Epithelial cell of esophagus (primary cell): ENCODE measurements around the gene GAD2.
"Not testable (repeated sequence)": the region's sequence is repeated elsewhere in the genome, so short reads cannot be mapped to it uniquely, and the experiment has no call there.

Source experiments
- DNase-seq: peaks from one replicate; pipeline ENCODE4 v3.0.0; 2010; ENCODE audit warnings: low read depth
- H3K4me3 ChIP-seq: 2 replicates; pipeline ENCODE4 v1.5.1; 2011; ENCODE audit warnings: mild to moderate bottlenecking, low read length, control low read depth
- TF ChIP-seq, protein P1 (sequence below): IDR thresholded peaks from 2 replicates; pipeline ENCODE4 v1.5.1; 2011; ENCODE audit warnings: low read depth, mild to moderate bottlenecking, low read length, control low read depth, inconsistent platforms; ENCODE audit not compliant: insufficient read depth; ENCODE audit errors: missing control alignments

GAD2 gene

DNA sequence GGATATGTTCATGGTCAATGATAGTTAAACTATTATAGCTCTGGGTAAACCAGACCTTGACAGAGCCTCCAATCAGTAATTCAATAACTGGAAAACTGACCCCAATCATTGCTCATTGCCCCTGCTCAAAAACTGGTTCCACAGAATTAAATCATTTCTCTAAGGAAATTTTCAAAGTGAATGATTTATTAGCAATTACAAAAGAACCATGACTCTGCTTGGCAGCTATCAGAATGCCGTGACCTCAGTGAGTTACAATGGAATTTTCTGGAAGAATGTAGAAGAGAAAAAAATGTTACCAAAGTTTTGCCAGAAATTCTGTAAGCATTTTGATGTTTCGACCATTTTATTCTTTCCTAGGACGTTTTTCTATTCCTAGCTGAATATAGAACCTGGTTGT is 114.8 kb downstream of the GAD2 start:
- TF ChIP-seq, protein P1, sequence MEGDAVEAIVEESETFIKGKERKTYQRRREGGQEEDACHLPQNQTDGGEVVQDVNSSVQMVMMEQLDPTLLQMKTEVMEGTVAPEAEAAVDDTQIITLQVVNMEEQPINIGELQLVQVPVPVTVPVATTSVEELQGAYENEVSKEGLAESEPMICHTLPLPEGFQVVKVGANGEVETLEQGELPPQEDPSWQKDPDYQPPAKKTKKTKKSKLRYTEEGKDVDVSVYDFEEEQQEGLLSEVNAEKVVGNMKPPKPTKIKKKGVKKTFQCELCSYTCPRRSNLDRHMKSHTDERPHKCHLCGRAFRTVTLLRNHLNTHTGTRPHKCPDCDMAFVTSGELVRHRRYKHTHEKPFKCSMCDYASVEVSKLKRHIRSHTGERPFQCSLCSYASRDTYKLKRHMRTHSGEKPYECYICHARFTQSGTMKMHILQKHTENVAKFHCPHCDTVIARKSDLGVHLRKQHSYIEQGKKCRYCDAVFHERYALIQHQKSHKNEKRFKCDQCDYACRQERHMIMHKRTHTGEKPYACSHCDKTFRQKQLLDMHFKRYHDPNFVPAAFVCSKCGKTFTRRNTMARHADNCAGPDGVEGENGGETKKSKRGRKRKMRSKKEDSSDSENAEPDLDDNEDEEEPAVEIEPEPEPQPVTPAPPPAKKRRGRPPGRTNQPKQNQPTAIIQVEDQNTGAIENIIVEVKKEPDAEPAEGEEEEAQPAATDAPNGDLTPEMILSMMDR: no peak
- DNase-seq: no peak
- no peak overlapping the region for H3K4me3 ChIP-seq

- H3K4me3 ChIP-seq: no peak overlapping the region
- no peak for DNase-seq
- TF ChIP-seq, protein P1: no peak
These were observed 117.8 kb downstream of the GAD2 start for GRCh38 chr10:26334232-26334931.

GRCh38 chr10:26334932-26335573 is 118.5 kb downstream of the GAD2 start:
- no peak overlapping the region for H3K4me3 ChIP-seq
- peak; percentile 62 for DNase-seq
- TF ChIP-seq, protein P1: peak; percentile 73

DNA sequence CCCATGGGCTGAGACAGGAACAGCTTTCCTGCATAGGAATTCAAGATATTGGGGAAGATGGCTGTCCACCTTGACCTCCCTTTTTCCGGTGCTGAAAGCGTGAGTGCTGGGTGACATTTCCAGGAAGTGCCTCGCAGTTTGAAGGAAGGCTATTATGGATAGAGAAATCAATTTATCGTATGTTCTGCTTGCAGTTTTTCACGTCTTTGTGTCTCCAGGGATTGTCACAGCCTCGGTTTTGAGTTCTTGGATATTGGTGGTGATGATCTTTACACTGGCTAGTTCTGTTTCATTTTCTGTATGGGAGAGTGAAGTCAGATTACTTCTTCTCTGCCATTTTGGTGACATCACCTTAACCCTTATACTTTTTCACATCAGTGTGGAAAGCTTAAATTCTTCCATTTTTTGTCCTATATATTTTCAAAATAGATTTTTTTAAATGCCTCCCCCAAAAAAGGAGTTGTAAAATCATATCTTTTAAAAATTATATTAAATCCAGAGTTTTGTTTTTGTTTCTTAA is 119.1 kb downstream of the GAD2 start:
- TF ChIP-seq, protein P1: no peak
- no peak for DNase-seq
- H3K4me3 ChIP-seq: no peak overlapping the region

DNA sequence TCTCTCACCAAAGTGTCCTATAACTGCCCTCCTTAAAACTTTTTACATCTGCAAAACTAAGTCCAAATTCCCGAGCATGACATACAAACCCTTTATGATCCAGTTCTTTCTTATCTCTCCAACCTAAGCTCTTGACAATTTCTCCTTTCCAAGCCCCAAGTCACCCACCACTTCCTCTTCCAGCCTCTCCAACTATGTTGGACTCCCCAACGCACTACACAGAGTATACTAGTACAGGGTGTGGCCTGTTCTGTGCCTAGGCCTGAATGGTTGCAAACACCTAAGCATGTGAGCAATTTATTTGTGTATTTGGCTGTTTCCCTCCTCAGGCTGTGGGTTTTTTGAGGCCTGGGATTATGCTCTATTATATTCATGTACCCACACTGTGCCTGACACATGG is 120.4 kb downstream of the GAD2 start:
- no peak overlapping the region for H3K4me3 ChIP-seq
- TF ChIP-seq, protein P1: no peak
- DNase-seq: no peak

GRCh38 chr10:26341701-26342100 is 125.1 kb downstream of the GAD2 start:
- H3K4me3 ChIP-seq: no peak overlapping the region
- TF ChIP-seq, protein P1: no peak
- no peak for DNase-seq

DNA sequence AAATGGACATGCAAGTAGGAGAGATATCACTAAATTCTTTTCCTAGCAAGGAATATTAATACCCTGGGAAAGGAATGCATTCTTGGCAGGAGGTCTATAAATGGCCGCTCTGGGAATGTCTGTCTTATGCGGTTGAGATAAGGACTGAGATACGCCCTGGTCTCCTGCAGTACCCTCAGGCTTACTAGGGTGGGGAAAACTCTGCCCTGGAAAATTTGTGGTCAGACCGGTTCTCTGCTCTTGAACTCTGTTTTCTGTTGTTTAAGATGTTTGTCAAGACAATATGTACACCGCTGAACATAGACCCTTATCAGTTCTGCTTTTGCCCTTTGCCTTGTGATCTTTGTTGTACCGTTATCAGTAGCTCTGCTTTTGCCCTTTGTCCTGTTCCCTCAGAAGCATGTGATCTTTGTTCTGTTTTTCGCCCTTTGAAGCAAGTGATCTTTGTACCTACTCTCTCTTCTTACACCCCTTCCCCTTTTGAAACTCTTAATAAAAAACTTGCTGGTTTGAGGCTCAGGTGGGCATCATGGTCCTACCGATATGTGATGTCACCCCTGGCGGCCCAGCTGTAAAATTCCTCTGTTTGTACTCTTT is 132.3 kb downstream of the GAD2 start:
- H3K4me3 ChIP-seq: not testable (repeated sequence)

More for the DNA sequence above, 132.3 kb downstream of the GAD2 start:
- DNase-seq: not testable (repeated sequence)
